ENCODE data around the gene GHRL.

Gene GHRL

GRCh38 chr3:10238345-10239183 lies 54.2 kb downstream of the GHRL start:
- DNase-seq: no peak

Measured in GOT3 (cell line).